Endothelial cell of umbilical vein (primary cell): Measurements from ENCODE around the gene LHX4.

Experiments
- CTCF ChIP-seq, 2 donors: IDR thresholded peaks; 1 replicate in 1 of 2; 2 replicates in 1 of 2; pipeline ENCODE4 v1.5.1; 2011; ENCODE audit warnings: low read length in 2 of 2, mild to moderate bottlenecking in 2 of 2, moderate library complexity in 2 of 2, control low read depth in 1 of 2, inconsistent platforms in 1 of 2, low read depth in 1 of 2; ENCODE audit not compliant: insufficient read depth in 1 of 2; ENCODE audit errors: extremely low read depth in 1 of 2
- EZH2 ChIP-seq: IDR thresholded peaks from 2 replicates; pipeline ENCODE4 v1.6.1; 2012; ENCODE audit warnings: borderline replicate concordance, low read depth, mild to moderate bottlenecking, moderate library complexity, low read length, inconsistent platforms; ENCODE audit not compliant: severe bottlenecking
- FOS ChIP-seq: IDR thresholded peaks from 2 replicates; pipeline ENCODE4 v1.6.1; 2011; ENCODE audit warnings: mild to moderate bottlenecking, low read length, moderate library complexity, borderline replicate concordance; ENCODE audit not compliant: insufficient read depth
- GATA2 ChIP-seq: IDR thresholded peaks from 2 replicates; pipeline ENCODE4 v1.7.0; 2011; ENCODE audit warnings: low read depth, mild to moderate bottlenecking, moderate library complexity, mixed read lengths, low read length; ENCODE audit not compliant: insufficient read length, insufficient read depth
- JUN ChIP-seq: IDR thresholded peaks from 2 replicates; pipeline ENCODE4 v1.6.1; 2011; ENCODE audit warnings: borderline replicate concordance, low read depth; ENCODE audit not compliant: insufficient read length, insufficient read depth
- MAX ChIP-seq: IDR thresholded peaks from 2 replicates; pipeline ENCODE4 v1.6.1; 2011; ENCODE audit not compliant: insufficient read depth, insufficient read length
- MYC ChIP-seq: IDR thresholded peaks from one replicate; pipeline ENCODE4 v1.6.1; 2011; ENCODE audit warnings: mild to moderate bottlenecking, low read depth, low read length
- POLR2A ChIP-seq: IDR thresholded peaks from 2 replicates; pipeline ENCODE4 v1.6.1; 2012; ENCODE audit warnings: low read depth, mild to moderate bottlenecking, control low read depth, low read length
- POLR2AphosphoS5 ChIP-seq: IDR thresholded peaks from 2 replicates; pipeline ENCODE4 v1.6.1; 2012; ENCODE audit warnings: low read depth, mild to moderate bottlenecking, control low read depth, low read length, moderate library complexity; ENCODE audit not compliant: insufficient read depth

- no peak for TF ChIP-seq CTCF (IDR thresholded peaks at IDR 0.05; ENCODE audit: extremely low read depth in 1 of 2, insufficient read depth in 1 of 2, low read depth in 1 of 2, low read length in 2 of 2)
- no peak for TF ChIP-seq POLR2AphosphoS5
- TF ChIP-seq POLR2A, result no peak
- TF ChIP-seq EZH2, result no peak
- no peak for TF ChIP-seq MAX
- no peak for TF ChIP-seq GATA2
- TF ChIP-seq JUN, result no peak
- no peak for TF ChIP-seq FOS
- TF ChIP-seq MYC, result no peak
These were observed 31.6 kb downstream of the LHX4 start for GRCh38 chr1:180261524-180262155.
